Measurements from ENCODE around the gene GAL. TPM values are rescaled to one million over a fixed set of nuclear protein-coding genes. Genes with fewer than 3 reads are reported as not detected.

Gene GAL
- total and polyA plus RNA-seq, 11 donors, result 0.35 to 7.0 (median 1.0) TPM; not detected in 6

GRCh38 chr11:68689737-68690625, 5.6 kb downstream of the GAL start:
- no peak for TF ChIP-seq POLR2A (IDR thresholded peaks at IDR 0.05)
- TF ChIP-seq CTCF (IDR thresholded peaks at IDR 0.05), result no peak
- peaks cover 4 to 61% (median 30%) of the 10 kb centered on the region in 9 donors for H3K27me3 ChIP-seq

GRCh38 chr11:68690671-68691401, 6.5 kb downstream of the GAL start:
- H3K9me3 ChIP-seq, result peaks cover 0 to under 1% (median 0%) of the 10 kb centered on the region in 12 donors
- no peak overlapping the region for H3K4me3 ChIP-seq
- H3K27me3 ChIP-seq, result peaks cover 0 to 52% (median 22%) of the 10 kb centered on the region in 9 donors
- WGBS, 4 donors, result 67 to 81% (median 72%) methylated on average over 16 of the region's 16 CpGs
- intact Hi-C loops (cut with DNase I), result no loop called here
- DNase-seq (no peak), ATAC-seq (no peak)
- no peak overlapping the region for H3K27ac ChIP-seq
- TF ChIP-seq CTCF (IDR thresholded peaks at IDR 0.05), result no peak
- H3K4me1 ChIP-seq, result no peaks in the 10 kb centered on the region
- no peaks in the 10 kb centered on the region for H3K36me3 ChIP-seq

More at GRCh38 chr11:68689737-68690625, 5.6 kb downstream of the GAL start:
- H3K36me3 ChIP-seq, result no peaks in the 10 kb centered on the region
- no peaks in the 10 kb centered on the region for H3K9me3 ChIP-seq
- H3K27ac ChIP-seq, result no peak overlapping the region
- H3K4me3 ChIP-seq, result no peak overlapping the region
- 55 to 61% (median 60%) methylated on average over 11 to 14 of the region's 14 CpGs for WGBS, 4 donors
- intact Hi-C loops (cut with DNase I), result no loop called here
- no peak for ATAC-seq
- DNase-seq, result no peak
- peaks cover 0 to 4% (median under 1%) of the 10 kb centered on the region in 12 donors for H3K4me1 ChIP-seq

GRCh38 chr11:68691402-68691784, 7.0 kb downstream of the GAL start:
- Histone ChIP-seq H3K27ac (no peak overlapping the region), H3K9me3 (peaks cover 0 to 6% (median 0%) of the 10 kb centered on the region in 12 donors), H3K27me3 (peaks cover 0 to 47% (median 16%) of the 10 kb centered on the region in 9 donors), H3K4me3 (no peak overlapping the region), H3K36me3 (no peaks in the 10 kb centered on the region), H3K4me1 (no peaks in the 10 kb centered on the region)
- 78 to 87% (median 84%) methylated on average over 9 of the region's 9 CpGs for WGBS, 4 donors
- TF ChIP-seq CTCF (IDR thresholded peaks at IDR 0.05) (no peak), POLR2A (IDR thresholded peaks at IDR 0.05) (no peak)
- ATAC-seq (no peak), DNase-seq (no peak)
- intact Hi-C loops (cut with DNase I), result no loop called here

GRCh38 chr11:68692115-68692514, 7.8 kb downstream of the GAL start:
- intact Hi-C loops (cut with DNase I), result no loop called here
- Histone ChIP-seq H3K27me3 (peaks cover 0 to 40% (median 11%) of the 10 kb centered on the region in 9 donors), H3K4me3 (no peak overlapping the region), H3K27ac (no peak overlapping the region), H3K4me1 (no peaks in the 10 kb centered on the region), H3K9me3 (peaks cover 0 to 13% (median 0%) of the 10 kb centered on the region in 12 donors), H3K36me3 (no peaks in the 10 kb centered on the region)
- ATAC-seq (no peak), DNase-seq (no peak)
- 87 to 91% (median 89%) methylated on average over 10 of the region's 10 CpGs for WGBS, 4 donors
- TF ChIP-seq CTCF (IDR thresholded peaks at IDR 0.05) (no peak), POLR2A (IDR thresholded peaks at IDR 0.05) (no peak)

All from heart left ventricle (tissue), 16 donors.